HUES64 (cell line): ENCODE data around the gene MACROD2.

ENCODE experiments used
- H3K27ac ChIP-seq: 2 replicates; pipeline ENCODE4 v1.7.0; 2013; ENCODE audit warnings: low read depth, low read length, inconsistent platforms
- H3K27me3 ChIP-seq: 2 replicates; pipeline ENCODE4 v1.6.1; 2013; ENCODE audit warnings: mild to moderate bottlenecking, low read length; ENCODE audit not compliant: insufficient read depth
- H3K36me3 ChIP-seq: 2 replicates; pipeline ENCODE4 v1.6.1; 2013; ENCODE audit warnings: mild to moderate bottlenecking, low read length; ENCODE audit not compliant: insufficient read depth
- H3K4me1 ChIP-seq: 2 replicates; pipeline ENCODE4 v1.6.1; 2013; ENCODE audit warnings: mild to moderate bottlenecking, low read length, moderate library complexity; ENCODE audit not compliant: insufficient read depth
- H3K4me3 ChIP-seq: 2 replicates; pipeline ENCODE4 v1.5.1; 2013; ENCODE audit warnings: mild to moderate bottlenecking, low read length, moderate library complexity
- H3K9ac ChIP-seq: 2 replicates; pipeline ENCODE4 v1.6.1; 2013; ENCODE audit warnings: mild to moderate bottlenecking, low read depth, low read length
- H3K9me3 ChIP-seq: 2 replicates; pipeline ENCODE4 v1.6.1; 2013; ENCODE audit warnings: low read depth, low read length; ENCODE audit not compliant: insufficient read depth
- WGBS: fragments of 150-250, 120-280 bp; methylation state at CpG from one replicate; pipeline ENCODE4 v1.1.7; 2013; ENCODE audit warnings: missing lambda C conversion rate; 5-methylcytosine and 5-hydroxymethylcytosine counted together

Gene MACROD2

GRCh38 chr20:14726591-14726990 lies 731.3 kb downstream of the MACROD2 start:
- no peaks in the 10 kb centered on the region for H3K27me3 ChIP-seq
- H3K4me3 ChIP-seq, result no peak overlapping the region
- no peaks in the 10 kb centered on the region for H3K9me3 ChIP-seq
- H3K27ac ChIP-seq, result no peak overlapping the region
- 0 out of 2 replicates have a peak, but pooled peaks cover 6% of the 10 kb centered on the region for H3K4me1 ChIP-seq
- H3K36me3 ChIP-seq, result no peaks in the 10 kb centered on the region
- WGBS, result 98% methylated on average over 3 of the region's 3 CpGs
- H3K9ac ChIP-seq, result no peak overlapping the region

- Histone ChIP-seq H3K4me1 (peaks cover 9% of the 10 kb centered on the region; the same call in 1 of the 2 replicates), H3K4me3 (no peak overlapping the region), H3K9me3 (no peaks in the 10 kb centered on the region), H3K9ac (no peak overlapping the region), H3K27ac (no peak overlapping the region), H3K27me3 (no peaks in the 10 kb centered on the region), H3K36me3 (no peaks in the 10 kb centered on the region)
- 100% methylated on average over 1 of the region's 1 CpG for WGBS
Measured at GRCh38 chr20:14727485-14728150, 732.3 kb downstream of the MACROD2 start.

GRCh38 chr20:14729390-14729789 lies 734.1 kb downstream of the MACROD2 start:
- Histone ChIP-seq H3K36me3 (no peaks in the 10 kb centered on the region), H3K4me1 (peaks cover 10% of the 10 kb centered on the region; the same call in 1 of the 2 replicates), H3K27me3 (no peaks in the 10 kb centered on the region), H3K27ac (no peak overlapping the region), H3K9ac (no peak overlapping the region), H3K4me3 (no peak overlapping the region), H3K9me3 (no peaks in the 10 kb centered on the region; the same call in 1 of the 2 replicates)
- 81% methylated on average over 3 of the region's 3 CpGs for WGBS

- H3K27me3 ChIP-seq, result no peaks in the 10 kb centered on the region
- H3K27ac ChIP-seq, result no peak overlapping the region
- H3K9ac ChIP-seq, result no peak overlapping the region
- peaks cover 4% of the 10 kb centered on the region; the same call in 1 of the 2 replicates for H3K9me3 ChIP-seq
- no peaks in the 10 kb centered on the region for H3K36me3 ChIP-seq
- no peak overlapping the region for H3K4me3 ChIP-seq
- WGBS, result 94% methylated on average over 3 of the region's 3 CpGs
- peaks cover 10% of the 10 kb centered on the region; the same call in 1 of the 2 replicates for H3K4me1 ChIP-seq
Measured at GRCh38 chr20:14732343-14732742, 737.0 kb downstream of the MACROD2 start.

GRCh38 chr20:14732996-14733395 lies 737.7 kb downstream of the MACROD2 start:
- Histone ChIP-seq H3K27me3 (no peaks in the 10 kb centered on the region), H3K9ac (no peak overlapping the region), H3K9me3 (peaks cover 4% of the 10 kb centered on the region; the same call in 1 of the 2 replicates), H3K4me1 (peaks cover 10% of the 10 kb centered on the region; the same call in 1 of the 2 replicates), H3K36me3 (no peaks in the 10 kb centered on the region), H3K4me3 (no peak overlapping the region), H3K27ac (no peak overlapping the region)
- WGBS, result 100% methylated on average over 1 of the region's 1 CpG

- H3K4me3 ChIP-seq, result no peak overlapping the region
- no peaks in the 10 kb centered on the region for H3K36me3 ChIP-seq
- H3K9ac ChIP-seq, result no peak overlapping the region
- no peaks in the 10 kb centered on the region for H3K9me3 ChIP-seq
- no peak overlapping the region for H3K27ac ChIP-seq
- H3K27me3 ChIP-seq, result no peaks in the 10 kb centered on the region
- H3K4me1 ChIP-seq, result 0 out of 2 replicates have a peak, but pooled peaks cover 4% of the 10 kb centered on the region
Measured at GRCh38 chr20:14740380-14740779, 745.1 kb downstream of the MACROD2 start.

GRCh38 chr20:14741616-14742015 lies 746.3 kb downstream of the MACROD2 start:
- no peaks in the 10 kb centered on the region for H3K27me3 ChIP-seq
- no peak overlapping the region for H3K9ac ChIP-seq
- H3K4me1 ChIP-seq, result peaks cover 4% of the 10 kb centered on the region; the same call in 1 of the 2 replicates
- no peak overlapping the region for H3K27ac ChIP-seq
- no peak overlapping the region for H3K4me3 ChIP-seq
- no peaks in the 10 kb centered on the region for H3K36me3 ChIP-seq
- no peaks in the 10 kb centered on the region for H3K9me3 ChIP-seq

GRCh38 chr20:14744723-14745122 lies 749.4 kb downstream of the MACROD2 start:
- H3K9ac ChIP-seq, result no peak overlapping the region
- 67% methylated on average over 3 of the region's 3 CpGs for WGBS
- no peaks in the 10 kb centered on the region for H3K9me3 ChIP-seq
- peaks cover 4% of the 10 kb centered on the region; the same call in 1 of the 2 replicates for H3K4me1 ChIP-seq
- H3K27ac ChIP-seq, result no peak overlapping the region
- H3K36me3 ChIP-seq, result no peaks in the 10 kb centered on the region
- no peaks in the 10 kb centered on the region for H3K27me3 ChIP-seq
- no peak overlapping the region for H3K4me3 ChIP-seq

GRCh38 chr20:14745830-14746229 lies 750.5 kb downstream of the MACROD2 start:
- no peak overlapping the region for H3K27ac ChIP-seq
- 96% methylated on average over 2 of the region's 2 CpGs for WGBS
- no peaks in the 10 kb centered on the region; the same call in 1 of the 2 replicates for H3K4me1 ChIP-seq
- H3K9me3 ChIP-seq, result no peaks in the 10 kb centered on the region
- H3K9ac ChIP-seq, result no peak overlapping the region
- H3K36me3 ChIP-seq, result no peaks in the 10 kb centered on the region
- no peak overlapping the region for H3K4me3 ChIP-seq
- H3K27me3 ChIP-seq, result no peaks in the 10 kb centered on the region

GRCh38 chr20:14751191-14751590 lies 755.9 kb downstream of the MACROD2 start:
- H3K9me3 ChIP-seq, result no peaks in the 10 kb centered on the region
- H3K4me1 ChIP-seq, result no peaks in the 10 kb centered on the region
- H3K9ac ChIP-seq, result no peak overlapping the region
- H3K36me3 ChIP-seq, result no peaks in the 10 kb centered on the region
- WGBS, result 100% methylated on average over 1 of the region's 1 CpG
- H3K4me3 ChIP-seq, result no peak overlapping the region
- no peak overlapping the region for H3K27ac ChIP-seq
- no peaks in the 10 kb centered on the region for H3K27me3 ChIP-seq

- 86% methylated on average over 12 of the region's 12 CpGs for WGBS
- no peak overlapping the region for H3K9ac ChIP-seq
- H3K27me3 ChIP-seq, result no peaks in the 10 kb centered on the region
Measured at GRCh38 chr20:14757728-14758127, 762.4 kb downstream of the MACROD2 start.

More at GRCh38 chr20:14757728-14758127, 762.4 kb downstream of the MACROD2 start:
- Histone ChIP-seq H3K27ac (no peak overlapping the region), H3K36me3 (no peaks in the 10 kb centered on the region), H3K9me3 (no peaks in the 10 kb centered on the region), H3K4me1 (peaks cover 1% of the 10 kb centered on the region; the same call in 1 of the 2 replicates), H3K4me3 (no peak overlapping the region)
